Loucy (cell line): ENCODE data around the gene TBCC.

ENCODE experiments used
- EZH2phosphoT487 ChIP-seq: fragments of 200-600 bp; IDR thresholded peaks from 2 replicates; pipeline ENCODE4 v1.6.1; 2018; ENCODE audit warnings: antibody characterized with exemption, mild to moderate bottlenecking, moderate library complexity, borderline replicate concordance
- TF ChIP-seq, protein P1 (sequence below): fragments of 200-600 bp; sonication (generic); conservative IDR thresholded peaks from 2 replicates; pipeline ENCODE4 v1.5.1; 2014; ENCODE audit warnings: mild to moderate bottlenecking, antibody characterized with exemption, low read length

DNA sequence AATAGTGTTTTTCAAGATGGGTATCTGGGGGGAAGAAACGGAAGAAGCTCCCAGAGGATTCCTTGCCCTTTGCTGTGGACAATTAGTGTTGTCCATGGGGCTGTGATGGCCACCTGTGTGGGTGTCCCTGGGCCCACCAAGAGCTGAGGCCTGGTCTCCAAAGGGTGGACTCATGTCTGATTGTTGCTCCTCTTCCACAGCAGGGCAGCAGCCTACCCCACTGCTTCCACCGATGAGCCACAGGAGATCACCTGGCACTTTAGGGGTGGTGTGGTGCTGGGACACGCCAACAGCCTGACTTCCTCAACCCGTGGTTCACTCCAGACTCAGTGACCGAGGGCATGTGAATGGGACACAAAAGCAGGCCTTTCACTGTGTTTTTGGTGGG is 48.6 kb downstream of the TBCC start:
- TF ChIP-seq, protein P1, sequence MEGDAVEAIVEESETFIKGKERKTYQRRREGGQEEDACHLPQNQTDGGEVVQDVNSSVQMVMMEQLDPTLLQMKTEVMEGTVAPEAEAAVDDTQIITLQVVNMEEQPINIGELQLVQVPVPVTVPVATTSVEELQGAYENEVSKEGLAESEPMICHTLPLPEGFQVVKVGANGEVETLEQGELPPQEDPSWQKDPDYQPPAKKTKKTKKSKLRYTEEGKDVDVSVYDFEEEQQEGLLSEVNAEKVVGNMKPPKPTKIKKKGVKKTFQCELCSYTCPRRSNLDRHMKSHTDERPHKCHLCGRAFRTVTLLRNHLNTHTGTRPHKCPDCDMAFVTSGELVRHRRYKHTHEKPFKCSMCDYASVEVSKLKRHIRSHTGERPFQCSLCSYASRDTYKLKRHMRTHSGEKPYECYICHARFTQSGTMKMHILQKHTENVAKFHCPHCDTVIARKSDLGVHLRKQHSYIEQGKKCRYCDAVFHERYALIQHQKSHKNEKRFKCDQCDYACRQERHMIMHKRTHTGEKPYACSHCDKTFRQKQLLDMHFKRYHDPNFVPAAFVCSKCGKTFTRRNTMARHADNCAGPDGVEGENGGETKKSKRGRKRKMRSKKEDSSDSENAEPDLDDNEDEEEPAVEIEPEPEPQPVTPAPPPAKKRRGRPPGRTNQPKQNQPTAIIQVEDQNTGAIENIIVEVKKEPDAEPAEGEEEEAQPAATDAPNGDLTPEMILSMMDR, result no peak
- no peak for TF ChIP-seq EZH2phosphoT487
